ENCODE measurements around the gene KCNMA1. TPM values are rescaled to one million over a fixed set of nuclear protein-coding genes. Genes with fewer than 3 reads are reported as not detected.

The KCNMA1 gene
- total RNA-seq, 3 donors from 2014 or later, result 13.6 to 37.8 (median 15.1) TPM

DNA sequence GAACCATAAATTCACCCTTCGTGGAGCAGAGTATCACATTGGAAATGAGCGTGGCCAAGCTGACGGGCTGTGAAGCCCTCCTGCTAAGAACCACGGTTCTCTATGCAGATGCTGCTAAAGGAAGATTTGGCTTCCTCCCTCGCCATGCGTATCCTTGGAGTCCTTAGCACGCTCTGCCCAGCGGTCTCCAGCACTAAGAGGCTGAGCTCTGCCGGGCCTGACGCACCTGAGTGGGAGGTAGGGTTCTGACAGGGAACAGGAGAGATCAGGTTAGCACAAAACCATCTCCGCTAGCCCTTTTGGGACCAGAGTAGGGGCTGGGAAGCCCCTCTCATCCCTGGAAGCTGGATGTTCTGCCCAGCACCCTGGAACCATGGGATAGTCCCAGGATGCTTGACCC, 225.8 kb downstream of the KCNMA1 start:
- Histone ChIP-seq H3K9me3 (no peaks in the 10 kb centered on the region), H3K36me3 (no peaks in the 10 kb centered on the region), H3K27ac (no peak overlapping the region), H3K4me3 (no peak overlapping the region), H3K4me1 (peaks cover 0 to 3% of the 10 kb centered on the region in 2 donors), H3K27me3 (no peaks in the 10 kb centered on the region)
- no peak for TF ChIP-seq POLR2A (IDR thresholded peaks at IDR 0.05)
- intact Hi-C loops (cut with DNase I; ENCODE audit: low total_unique reads), result no loop called here
- DNase-seq (ENCODE audit: low spot score in 2 of 2), result no peak

DNA sequence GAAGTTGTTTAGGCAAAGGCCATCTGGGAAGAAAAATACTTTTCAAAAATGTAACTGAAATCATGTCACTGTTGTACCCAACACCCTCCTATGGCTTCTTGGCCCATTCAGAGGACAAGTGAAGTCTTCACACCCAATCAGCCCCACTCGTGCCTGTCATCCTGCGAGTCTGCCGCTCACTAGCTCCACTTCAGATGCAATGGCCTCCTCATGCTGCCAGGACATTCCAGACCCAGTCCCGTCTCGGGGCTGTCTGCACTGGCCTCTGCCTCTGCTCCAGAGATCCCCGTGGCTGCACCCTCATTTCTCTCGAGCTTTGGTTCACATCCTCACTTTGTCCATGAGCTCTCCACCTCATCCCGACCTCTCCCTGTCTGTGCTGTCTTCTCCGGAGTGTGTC, 227.1 kb downstream of the KCNMA1 start:
- TF ChIP-seq POLR2AphosphoS5 (IDR thresholded peaks at IDR 0.05) (no peak), POLR2A (IDR thresholded peaks at IDR 0.05) (no peak), CTCF (IDR thresholded peaks at IDR 0.05) (no peak)
- intact Hi-C loops (cut with DNase I; ENCODE audit: low total_unique reads), result no loop called here
- no peaks in the 10 kb centered on the region for H3K27me3 ChIP-seq
- no peak overlapping the region for H3K4me3 ChIP-seq
- H3K27ac ChIP-seq, result peak overlapping the region in 1 of 2 donors; percentile 23
- no peak for DNase-seq (ENCODE audit: low spot score in 2 of 2)
- H3K36me3 ChIP-seq, result no peaks in the 10 kb centered on the region
- peaks cover 0 to 10% of the 10 kb centered on the region in 2 donors for H3K4me1 ChIP-seq
- H3K9me3 ChIP-seq, result no peaks in the 10 kb centered on the region

- intact Hi-C loops (cut with DNase I; ENCODE audit: low total_unique reads), result no loop called here
- Histone ChIP-seq H3K4me1 (peaks cover 0 to 10% of the 10 kb centered on the region in 2 donors), H3K27ac (peak overlapping the region in 1 of 2 donors; percentile 23), H3K9me3 (no peaks in the 10 kb centered on the region), H3K27me3 (no peaks in the 10 kb centered on the region), H3K36me3 (no peaks in the 10 kb centered on the region), H3K4me3 (no peak overlapping the region)
- TF ChIP-seq CTCF (IDR thresholded peaks at IDR 0.05), result no peak
- TF ChIP-seq POLR2AphosphoS5 (IDR thresholded peaks at IDR 0.05), result no peak
- TF ChIP-seq POLR2A (IDR thresholded peaks at IDR 0.05), result no peak
- no peak for DNase-seq (ENCODE audit: low spot score in 2 of 2)
Measured at GRCh38 chr10:77409697-77410471, 227.7 kb downstream of the KCNMA1 start.

- no peaks in the 10 kb centered on the region for H3K36me3 ChIP-seq
- intact Hi-C loops (cut with DNase I; ENCODE audit: low total_unique reads), result no loop called here
- H3K27ac ChIP-seq, result no peak overlapping the region
- no peak for DNase-seq (ENCODE audit: low spot score in 2 of 2)
- no peaks in the 10 kb centered on the region for H3K27me3 ChIP-seq
- peaks cover 0 to 10% of the 10 kb centered on the region in 2 donors for H3K4me1 ChIP-seq
- no peaks in the 10 kb centered on the region for H3K9me3 ChIP-seq
- H3K4me3 ChIP-seq, result no peak overlapping the region
- TF ChIP-seq POLR2A (IDR thresholded peaks at IDR 0.05), result no peak
- no peak for TF ChIP-seq CTCF (IDR thresholded peaks at IDR 0.05)
- TF ChIP-seq POLR2AphosphoS5 (IDR thresholded peaks at IDR 0.05), result no peak
Measured at GRCh38 chr10:77408259-77408658, 229.3 kb downstream of the KCNMA1 start.

GRCh38 chr10:77406764-77407430, 230.7 kb downstream of the KCNMA1 start:
- H3K27ac ChIP-seq, result peak overlapping the region; percentile 8 to 77

More at GRCh38 chr10:77406764-77407430, 230.7 kb downstream of the KCNMA1 start:
- Histone ChIP-seq H3K4me1 (peaks cover 0 to 10% of the 10 kb centered on the region in 2 donors), H3K4me3 (no peak overlapping the region), H3K36me3 (no peaks in the 10 kb centered on the region), H3K27me3 (no peaks in the 10 kb centered on the region), H3K9me3 (no peaks in the 10 kb centered on the region)
- DNase-seq (ENCODE audit: low spot score in 2 of 2), result no peak
- no peak for TF ChIP-seq POLR2A (IDR thresholded peaks at IDR 0.05)
- no peak for TF ChIP-seq CTCF (IDR thresholded peaks at IDR 0.05)
- no peak for TF ChIP-seq POLR2AphosphoS5 (IDR thresholded peaks at IDR 0.05)
- intact Hi-C loops (cut with DNase I; ENCODE audit: low total_unique reads), result no loop called here
